HG03064 (cell line): ENCODE measurements around the gene BRAF.
"Not testable (repeated sequence)": the region's sequence is repeated elsewhere in the genome, so short reads cannot be mapped to it uniquely, and the experiment has no call there.

Experiments
- ATAC-seq: cut with Tn5 transposase; IDR thresholded peaks from one replicate; pipeline ENCODE4 v1.9.1; 2021; ENCODE audit warnings: low read depth; ENCODE audit not compliant: unreplicated experiment

Gene BRAF

DNA sequence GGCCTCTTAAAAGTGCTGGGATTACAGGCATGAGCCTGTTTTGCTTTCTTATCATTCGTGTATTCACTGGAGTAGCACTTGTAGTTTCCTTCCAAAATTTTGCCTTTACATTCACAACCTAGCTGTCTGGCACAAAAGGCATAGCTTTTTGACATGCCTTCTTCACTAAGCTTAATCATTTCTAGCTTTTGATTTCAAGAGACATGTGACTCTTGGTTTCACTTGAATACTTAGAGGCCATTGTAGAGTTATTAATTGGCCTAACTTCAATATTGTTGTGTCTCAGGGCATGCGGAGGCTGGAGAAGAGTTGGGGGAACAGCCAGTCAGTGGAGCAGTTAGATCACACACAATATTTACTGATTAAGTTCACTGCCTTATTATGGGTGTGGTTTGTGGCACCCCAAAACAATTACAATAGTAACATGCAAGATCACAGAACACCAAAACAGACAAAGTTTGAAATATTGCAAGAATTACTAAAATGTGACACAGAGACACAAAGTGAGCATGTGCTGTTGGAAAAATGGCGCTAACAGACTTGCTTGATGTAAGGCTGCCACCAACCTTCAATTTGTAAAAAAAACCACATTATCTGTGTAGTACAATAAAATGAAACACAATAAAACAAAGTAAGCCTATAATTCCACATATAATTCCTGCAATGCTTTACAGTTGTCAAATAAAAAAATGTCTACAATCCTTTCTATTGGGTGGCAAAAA lies 43.1 kb downstream of the BRAF start:
- ATAC-seq: peak; percentile 42

DNA sequence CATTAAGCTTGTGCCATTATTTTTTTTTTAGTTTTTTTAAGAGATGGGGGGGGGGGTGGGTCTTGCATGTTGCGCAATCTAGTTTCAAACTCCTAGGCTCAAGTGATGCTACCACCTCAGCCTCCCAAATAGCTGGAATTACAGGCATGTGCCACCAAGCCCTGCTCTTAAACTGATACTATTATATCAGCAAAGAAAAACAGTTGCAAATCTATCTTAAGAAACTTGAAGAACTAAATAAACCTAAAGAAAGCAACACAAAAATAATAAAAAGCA lies 47.5 kb downstream of the BRAF start:
- ATAC-seq: no peak

DNA sequence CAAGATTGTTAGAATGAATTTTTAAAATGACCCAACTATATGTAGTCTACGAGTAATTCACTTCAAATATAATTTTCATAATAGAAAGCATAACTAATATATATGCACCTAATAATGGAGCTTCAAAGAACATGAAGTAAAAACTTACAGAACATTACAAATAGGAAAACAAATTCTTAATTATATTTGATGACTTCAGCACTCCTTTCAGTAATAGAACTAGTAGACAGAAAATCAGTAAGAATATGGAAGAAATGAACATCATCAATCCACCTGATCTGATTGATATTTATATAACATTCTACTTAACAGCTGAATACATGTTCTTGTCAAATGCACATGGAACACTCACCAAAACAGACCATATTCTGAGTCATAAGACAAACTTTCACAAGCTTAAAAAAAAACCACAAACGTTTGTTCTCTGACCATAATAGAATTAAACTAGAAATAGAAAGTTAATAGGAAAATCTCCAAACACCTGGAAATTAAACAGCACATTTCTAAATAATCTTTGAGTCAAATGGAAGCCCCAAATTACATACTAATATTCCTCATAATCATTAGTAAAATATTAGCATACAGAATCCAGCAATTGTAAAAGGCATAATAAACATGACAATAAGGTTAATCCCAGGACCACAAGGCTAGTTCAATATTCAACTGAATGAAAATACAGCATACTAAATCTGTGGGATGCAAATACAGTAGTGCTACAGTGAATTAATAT lies 48.0 kb downstream of the BRAF start:
- peak; percentile 86 for ATAC-seq

DNA sequence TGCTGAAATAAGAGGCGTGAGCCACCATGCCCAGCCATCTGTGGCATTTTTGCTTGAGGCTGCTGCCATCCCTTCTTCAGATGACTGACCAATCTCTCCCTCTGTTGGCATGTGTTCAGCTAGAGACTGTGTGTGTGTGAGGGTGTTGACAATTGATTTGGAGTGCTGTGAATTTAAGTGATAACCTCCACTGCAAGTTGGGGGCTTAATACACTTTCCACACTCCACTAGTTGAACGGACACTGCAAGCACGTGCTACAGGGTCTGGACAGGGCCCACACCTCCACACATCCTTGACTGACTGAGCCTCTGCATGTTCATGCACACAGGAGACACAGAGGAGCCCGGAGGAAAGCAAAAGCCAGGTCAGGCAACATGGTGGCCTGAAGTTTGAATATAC lies 51.3 kb downstream of the BRAF start:
- no peak for ATAC-seq

DNA sequence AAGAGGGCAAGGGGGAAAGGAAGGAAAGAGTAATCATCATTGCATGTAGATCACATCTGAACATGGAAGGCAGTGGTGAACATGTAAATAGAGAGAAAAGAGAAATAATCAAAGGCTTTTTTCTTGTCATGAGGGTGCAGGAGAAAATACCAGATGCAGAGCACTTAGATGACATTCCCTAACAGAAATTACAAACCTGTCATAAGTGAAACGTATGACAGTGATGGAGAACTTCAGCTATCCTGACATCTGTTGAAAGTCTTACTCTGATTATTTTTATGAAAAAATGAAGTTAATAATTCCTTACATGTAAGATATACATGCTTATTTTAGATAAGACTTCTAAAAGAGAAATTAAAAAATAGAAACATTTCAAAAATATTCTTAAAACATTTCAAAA lies 54.7 kb downstream of the BRAF start:
- ATAC-seq: no peak

DNA sequence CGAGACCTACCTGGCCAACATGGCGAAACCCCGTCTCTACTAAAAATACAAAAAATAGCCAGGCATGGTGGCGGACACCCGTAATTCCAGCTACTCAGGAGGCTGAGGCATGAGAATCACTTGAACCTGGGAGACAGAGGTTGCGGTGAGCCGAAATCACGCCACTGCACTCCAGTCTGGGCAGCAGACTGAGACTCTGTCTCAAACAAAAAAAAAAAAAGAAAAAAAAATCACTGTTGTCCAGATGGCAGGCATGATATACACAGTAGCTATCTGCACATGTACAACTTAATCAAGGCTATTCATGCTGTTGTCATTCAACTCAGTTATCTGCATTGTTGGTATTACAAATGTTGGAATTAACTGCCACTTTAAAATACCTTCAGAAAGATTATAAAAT lies 55.3 kb downstream of the BRAF start:
- no peak for ATAC-seq

DNA sequence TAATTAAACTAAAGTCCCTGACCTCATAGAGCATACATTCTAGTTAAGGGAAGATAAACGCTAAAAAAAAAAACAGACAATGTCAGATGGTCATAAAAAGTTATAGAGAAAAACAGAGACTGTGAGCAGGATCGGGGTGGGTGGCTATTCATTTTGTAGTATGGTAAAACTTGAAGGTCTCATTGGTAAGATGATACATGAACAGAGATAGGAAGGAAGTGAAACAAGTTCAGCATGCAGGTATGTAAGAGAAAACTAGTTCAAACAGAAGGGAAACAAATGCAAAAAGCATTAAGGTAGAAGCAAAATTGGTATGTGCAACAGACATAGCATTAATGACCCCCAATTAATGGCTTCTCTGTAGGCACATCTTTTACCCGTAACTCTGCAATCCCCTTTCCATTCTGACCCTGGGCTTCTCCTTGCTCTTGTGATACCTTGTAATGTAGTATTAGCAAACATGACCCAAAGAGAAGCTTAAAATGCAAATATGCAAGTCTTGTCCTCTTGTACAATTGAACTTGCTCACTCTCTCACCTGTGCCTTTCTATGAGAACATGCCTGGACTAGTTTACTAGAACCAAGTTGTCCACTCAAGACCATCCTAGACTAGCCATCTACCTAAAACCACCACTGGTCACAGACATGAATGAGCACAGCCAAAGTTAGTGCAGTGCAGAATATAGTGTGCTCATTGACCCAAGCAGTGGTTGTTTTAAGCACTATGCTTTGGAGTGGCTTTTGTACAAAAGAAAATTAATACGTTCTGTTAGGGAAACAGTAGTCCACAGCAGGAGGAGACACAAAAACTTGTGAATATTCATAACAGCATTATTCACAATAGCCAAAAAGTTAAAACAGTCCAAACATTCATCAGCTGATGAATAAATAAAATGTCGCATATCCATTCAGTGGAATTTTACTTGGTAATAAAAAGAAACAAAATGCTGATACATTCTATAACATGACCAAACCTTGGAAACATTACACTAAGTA lies 57.0 kb downstream of the BRAF start:
- ATAC-seq: peak; percentile 50

DNA sequence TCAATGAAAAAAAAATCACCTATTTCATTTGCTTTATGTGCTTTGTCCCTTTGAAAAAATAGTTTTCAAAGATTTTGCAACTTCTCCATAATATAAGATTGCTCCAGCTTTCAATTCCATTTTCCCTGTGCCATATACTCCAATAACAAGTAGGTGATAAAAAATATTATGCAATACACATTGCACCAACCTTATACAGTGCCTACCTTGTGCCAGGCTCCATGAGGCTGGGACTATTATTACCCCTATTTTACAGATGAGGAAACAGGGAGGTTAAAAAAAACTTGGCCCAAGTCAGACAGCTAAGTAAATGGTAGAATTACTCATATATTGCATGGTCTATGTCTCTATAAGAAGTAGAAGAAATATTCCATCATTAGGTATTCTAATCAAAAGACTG lies 57.8 kb downstream of the BRAF start:
- ATAC-seq: no peak

DNA sequence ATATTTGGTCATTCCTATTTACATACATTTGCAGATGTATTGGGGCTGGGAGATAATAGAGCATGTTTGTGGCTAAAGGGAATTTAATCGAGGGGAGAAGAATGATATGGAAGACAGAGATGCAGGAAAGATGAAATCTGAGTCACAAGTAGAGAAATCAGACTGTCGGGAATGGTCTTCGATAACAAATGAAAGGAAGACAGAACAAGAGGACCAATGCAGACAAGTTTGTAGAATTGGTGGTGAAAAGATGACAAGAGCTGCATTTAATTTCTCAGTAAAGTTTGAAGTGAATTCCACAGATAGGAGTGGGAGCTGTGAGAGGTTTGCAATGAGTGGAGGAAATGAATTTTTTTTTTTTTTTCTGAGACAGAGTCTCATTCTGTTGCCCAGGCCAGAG lies 60.0 kb downstream of the BRAF start:
- ATAC-seq: no peak

DNA sequence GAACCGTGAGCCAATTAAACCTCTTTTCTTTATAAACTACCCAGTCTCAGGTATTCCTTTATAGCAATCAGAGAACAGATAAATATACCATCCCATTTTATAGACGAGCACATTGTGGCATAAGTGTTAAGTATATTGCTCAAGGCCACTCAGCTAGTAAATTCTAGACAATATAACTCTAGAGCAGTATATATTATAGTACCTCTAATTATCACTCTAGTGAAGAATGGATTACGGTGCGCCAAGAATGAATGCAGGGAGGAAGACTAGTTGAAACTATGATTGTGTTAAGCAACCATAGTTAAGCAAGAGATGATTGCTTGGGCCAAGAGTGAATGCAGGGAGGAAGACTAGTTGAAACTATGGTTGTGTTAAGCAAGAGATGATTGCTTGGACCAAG lies 60.9 kb downstream of the BRAF start:
- no peak for ATAC-seq

DNA sequence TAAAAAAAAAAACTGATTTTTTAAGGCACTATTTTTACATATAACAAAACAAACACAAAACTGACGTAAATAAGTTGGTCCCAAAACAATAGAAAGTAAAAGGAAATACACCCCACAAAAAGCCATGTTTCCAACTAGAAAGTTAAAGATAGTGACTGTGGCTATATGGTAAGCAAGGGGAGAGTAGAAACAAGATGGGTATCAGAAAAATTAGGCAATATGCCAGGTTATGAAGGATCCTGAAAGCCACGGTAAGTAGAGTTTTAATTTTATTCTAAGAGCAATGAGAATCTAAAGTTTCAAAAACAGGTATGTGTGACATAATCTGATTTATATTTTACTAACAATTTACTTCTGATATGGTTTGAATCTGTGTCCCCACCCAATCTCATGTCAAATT lies 61.5 kb downstream of the BRAF start:
- no peak for ATAC-seq

DNA sequence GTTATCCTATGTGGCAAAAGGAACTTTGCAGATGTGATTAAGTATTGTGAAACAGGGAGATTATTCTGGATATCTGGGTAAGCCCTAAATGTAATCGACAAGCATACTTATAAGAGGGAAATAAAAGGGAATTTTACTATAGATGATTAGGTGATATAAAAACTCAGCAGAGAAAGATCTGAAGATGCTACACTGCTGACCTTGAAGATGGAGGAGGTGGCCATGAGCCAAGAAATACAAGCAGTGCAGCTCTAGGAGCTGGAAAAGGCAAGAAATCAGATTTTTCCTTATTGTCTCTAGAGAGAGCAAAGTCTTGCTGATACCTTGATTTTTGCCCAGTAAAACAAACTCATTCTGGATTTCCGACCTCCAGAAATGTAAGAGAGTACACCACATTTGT lies 67.7 kb downstream of the BRAF start:
- no peak for ATAC-seq

DNA sequence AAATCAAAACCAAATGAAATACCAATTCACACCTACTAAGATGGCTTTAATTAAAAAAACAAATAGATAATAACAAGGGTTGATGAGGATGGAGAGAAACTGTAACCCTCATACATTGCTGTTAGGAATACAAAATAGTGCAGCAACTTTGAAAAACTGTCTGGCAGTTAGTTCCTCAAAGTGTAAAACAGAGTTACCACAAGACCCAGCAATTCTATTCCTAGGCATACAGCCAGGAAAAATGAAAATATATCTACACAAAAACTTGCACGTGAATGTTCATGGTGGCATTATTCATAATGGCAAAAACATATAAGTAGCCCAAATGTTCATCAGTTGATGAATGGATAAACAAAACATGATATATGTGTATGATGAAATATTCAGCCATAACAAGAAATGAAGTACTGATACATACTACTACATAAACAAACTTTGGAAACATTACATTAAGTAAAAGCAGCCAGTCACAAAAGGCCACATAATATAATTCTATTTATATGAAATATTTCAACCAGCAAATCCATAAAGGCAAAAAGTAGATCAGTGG lies 83.5 kb downstream of the BRAF start:
- ATAC-seq: no peak

DNA sequence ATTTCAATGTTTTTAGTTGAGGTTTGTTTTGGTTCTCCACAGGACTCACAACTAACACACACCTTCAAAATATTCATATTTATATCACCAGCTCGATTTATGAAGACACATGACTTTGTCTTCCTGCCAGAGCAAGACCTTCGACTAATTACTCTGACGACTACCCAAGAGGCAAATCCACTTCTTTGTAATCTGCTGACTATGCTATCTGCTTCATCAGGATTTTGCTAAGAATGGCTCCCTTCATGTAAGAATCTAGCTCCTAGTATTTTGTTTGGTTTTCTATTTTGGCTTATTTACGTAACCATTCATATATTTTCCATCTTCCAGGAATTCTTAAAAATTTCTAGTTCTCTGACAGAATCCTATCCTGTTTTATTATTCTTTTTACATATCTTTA lies 93.0 kb downstream of the BRAF start:
- ATAC-seq: no peak

DNA sequence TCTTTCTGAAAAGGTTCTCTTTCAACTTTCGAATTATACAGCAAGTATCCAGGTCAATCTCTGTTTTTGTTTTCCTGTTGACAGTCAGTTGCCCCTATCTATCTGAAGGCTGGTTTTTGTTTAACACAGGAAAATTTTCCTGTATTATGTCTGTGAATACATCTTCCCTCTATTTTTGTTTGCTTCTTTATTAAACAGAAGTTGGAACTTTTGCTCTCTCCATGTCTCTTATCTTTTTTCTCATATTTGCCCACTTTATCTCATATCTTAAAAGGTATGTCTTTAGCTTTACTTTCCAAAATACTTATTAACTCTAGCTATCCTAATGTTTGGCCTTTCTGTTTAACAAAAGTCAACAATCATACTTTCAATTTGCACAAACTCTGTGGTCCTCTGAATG lies 95.0 kb downstream of the BRAF start:
- no peak for ATAC-seq

DNA sequence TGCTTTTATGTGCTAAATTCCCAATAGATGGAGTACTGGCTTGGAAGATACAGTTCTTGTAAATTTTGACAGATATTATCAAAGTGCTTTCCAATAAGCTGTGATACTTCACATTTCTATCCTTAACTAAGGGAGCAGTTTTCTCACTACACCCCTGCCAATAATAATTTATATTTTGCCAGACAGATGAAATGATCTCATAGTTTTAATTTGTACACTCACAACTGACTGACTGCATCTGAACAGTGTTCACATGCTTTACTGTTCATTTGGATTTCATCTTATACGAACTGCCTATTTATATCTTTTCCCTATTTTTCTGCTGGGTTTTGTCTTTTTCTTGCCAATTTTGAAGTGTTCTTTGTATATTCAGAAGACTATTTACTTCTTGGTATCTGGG lies 96.0 kb downstream of the BRAF start:
- ATAC-seq: no peak

DNA sequence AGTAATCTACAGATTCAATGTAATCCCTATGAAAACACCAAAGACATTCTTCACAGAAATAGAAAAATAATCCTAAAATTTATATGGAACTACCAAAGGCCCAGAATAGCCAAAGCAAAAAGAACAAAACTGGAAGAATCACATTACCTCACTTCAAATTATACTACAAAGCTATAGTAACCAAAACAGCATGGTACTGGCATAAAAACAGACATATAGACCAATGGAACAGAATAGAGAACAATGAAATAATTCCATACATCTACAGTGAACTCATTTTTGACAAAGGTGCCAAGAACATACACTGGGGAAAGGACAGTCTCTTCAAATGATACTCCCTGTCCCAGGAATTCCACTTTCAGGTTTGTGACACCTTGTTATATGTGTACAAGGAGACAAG lies 107.3 kb downstream of the BRAF start:
- not testable (repeated sequence) for ATAC-seq

DNA sequence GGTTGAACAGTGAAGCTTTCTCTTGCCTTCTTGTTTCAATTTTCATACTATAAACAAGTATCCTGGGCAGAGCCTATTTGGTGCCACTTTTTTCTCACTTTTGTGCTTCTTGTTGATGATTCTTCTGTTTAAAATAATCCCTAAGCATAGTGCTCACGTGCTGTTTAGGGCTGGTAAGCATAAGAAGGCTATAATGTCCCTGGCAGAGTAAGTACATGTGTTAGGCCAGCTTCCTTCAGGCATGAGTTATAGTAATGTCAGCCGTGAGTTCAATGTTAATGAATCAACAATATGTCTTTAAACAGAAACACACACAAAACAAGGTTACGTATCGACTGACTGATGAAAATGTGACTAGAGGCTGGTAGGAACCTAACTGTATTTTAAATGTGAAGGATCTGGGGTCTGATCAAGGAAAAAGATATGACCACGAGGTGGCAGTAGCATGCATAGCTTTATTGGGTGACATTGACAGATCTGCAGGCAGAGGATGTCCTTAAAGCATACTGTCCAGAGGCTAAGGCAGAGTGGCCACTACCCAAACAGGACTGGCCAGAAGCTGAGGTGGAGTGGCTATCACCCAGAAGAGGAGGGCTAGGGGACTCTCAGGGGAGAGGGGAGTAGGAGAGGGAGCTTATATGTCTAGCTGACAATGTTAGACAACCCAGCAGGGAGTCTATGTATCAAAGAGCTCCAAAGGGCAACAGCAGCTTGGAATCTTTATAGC lies 113.7 kb downstream of the BRAF start:
- ATAC-seq: peak; percentile 87

DNA sequence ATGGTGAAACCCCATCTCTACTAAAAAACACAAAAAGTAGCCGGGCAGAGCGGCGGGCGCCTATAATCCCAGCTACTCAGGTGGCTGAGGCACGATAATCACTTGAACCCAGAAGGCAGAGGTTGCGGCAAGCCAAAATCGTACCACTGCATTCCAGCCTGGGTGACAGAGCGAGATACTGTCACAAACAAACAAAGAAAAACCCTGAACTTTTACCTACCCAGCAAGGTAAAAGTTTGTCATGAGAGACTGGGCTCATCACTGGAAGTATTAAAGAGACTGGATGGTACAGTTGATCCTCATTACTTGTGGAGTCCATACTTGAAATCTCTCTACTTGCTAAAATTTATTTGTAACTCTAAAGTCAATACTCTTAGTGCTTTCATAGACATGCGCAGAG lies 114.3 kb downstream of the BRAF start:
- no peak for ATAC-seq

DNA sequence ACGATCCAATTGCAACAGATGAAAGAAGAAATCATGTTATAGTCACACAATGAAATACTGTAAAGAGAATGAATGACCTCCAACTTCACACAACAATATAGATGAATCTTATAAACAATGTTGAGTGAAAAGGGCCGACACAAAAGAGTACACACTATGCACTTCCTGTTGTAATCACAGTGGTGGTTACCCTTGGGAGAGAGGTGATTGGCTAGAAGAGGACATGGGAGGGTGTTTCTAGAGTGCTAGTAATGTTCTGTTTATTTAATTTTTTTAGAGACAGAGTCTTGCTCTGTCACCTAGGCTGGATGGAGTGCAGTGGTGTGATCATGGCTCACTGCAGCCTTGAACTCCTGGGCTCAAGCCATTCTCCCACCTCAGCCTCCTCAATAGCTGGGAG lies 145.8 kb downstream of the BRAF start:
- ATAC-seq: no peak

DNA sequence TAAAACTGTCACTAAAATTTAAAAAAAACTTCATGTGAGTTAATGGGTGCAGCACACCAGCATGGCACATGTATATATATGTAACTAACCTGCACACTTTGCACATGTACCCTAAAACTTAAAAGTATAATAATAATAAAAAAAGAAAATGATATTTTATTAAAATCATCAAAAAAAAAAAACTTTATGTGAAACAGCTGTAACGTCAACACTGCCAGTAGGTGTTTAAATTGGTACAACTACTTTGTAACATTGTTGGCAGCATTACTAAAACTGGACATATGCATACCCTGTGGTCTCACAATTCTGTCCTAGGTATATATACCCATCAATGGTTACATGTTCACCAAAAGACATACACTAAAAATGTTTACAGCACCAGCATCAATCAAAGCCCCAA lies 146.2 kb downstream of the BRAF start:
- ATAC-seq: no peak
